HG02981 (cell line): ENCODE results near the gene ACER2.
A peak's percentile ranks its signal among the peaks of the same experiment; 100 is the strongest.

Source experiments
- ATAC-seq: cut with Tn5 transposase; IDR thresholded peaks from one replicate; pipeline ENCODE4 v1.9.1; 2021; ENCODE audit warnings: mild to moderate bottlenecking, moderate library complexity; ENCODE audit not compliant: unreplicated experiment

Gene ACER2

GRCh38 chr9:19481971-19482404 is 73.2 kb downstream of the ACER2 start:
- no peak for ATAC-seq

- no peak for ATAC-seq
Measured at GRCh38 chr9:19484699-19485098, 75.9 kb downstream of the ACER2 start.

- ATAC-seq, result no peak
Measured at GRCh38 chr9:19485193-19485592, 76.4 kb downstream of the ACER2 start.

- no peak for ATAC-seq
Measured at GRCh38 chr9:19486803-19487202, 78.0 kb downstream of the ACER2 start.

GRCh38 chr9:19488721-19489120 is 79.9 kb downstream of the ACER2 start:
- no peak for ATAC-seq

GRCh38 chr9:19490269-19490668 is 81.5 kb downstream of the ACER2 start:
- no peak for ATAC-seq

GRCh38 chr9:19490828-19491227 is 82.0 kb downstream of the ACER2 start:
- no peak for ATAC-seq

- no peak for ATAC-seq
Measured at GRCh38 chr9:19492775-19493173, 84.0 kb downstream of the ACER2 start.

- ATAC-seq, result peak; percentile 72
Measured at GRCh38 chr9:19493174-19493811, 84.5 kb downstream of the ACER2 start.

- no peak for ATAC-seq
Measured at GRCh38 chr9:19493876-19494275, 85.1 kb downstream of the ACER2 start.

GRCh38 chr9:19495186-19496028 is 86.6 kb downstream of the ACER2 start:
- ATAC-seq, result no peak

GRCh38 chr9:19496321-19497050 is 87.7 kb downstream of the ACER2 start:
- no peak for ATAC-seq

GRCh38 chr9:19497276-19497675 is 88.5 kb downstream of the ACER2 start:
- no peak for ATAC-seq

- ATAC-seq, result no peak
Measured at GRCh38 chr9:19498015-19498414, 89.2 kb downstream of the ACER2 start.
